HG02884 (cell line): ENCODE results near the gene COQ7.

Experiments used
- ATAC-seq: cut with Tn5 transposase; IDR thresholded peaks from one replicate; pipeline ENCODE4 v1.9.1; 2021; ENCODE audit warnings: mild to moderate bottlenecking, moderate library complexity; ENCODE audit not compliant: unreplicated experiment

The COQ7 gene

GRCh38 chr16:19085679-19086200 is 18.3 kb downstream of the COQ7 start:
- no peak for ATAC-seq

GRCh38 chr16:19086322-19087199 is 19.1 kb downstream of the COQ7 start:
- no peak for ATAC-seq

- ATAC-seq, result no peak
Observed at GRCh38 chr16:19088341-19088916, 21.0 kb downstream of the COQ7 start.

- no peak for ATAC-seq
Observed at GRCh38 chr16:19089410-19089955, 22.1 kb downstream of the COQ7 start.

GRCh38 chr16:19090916-19091315 is 23.5 kb downstream of the COQ7 start:
- no peak for ATAC-seq

GRCh38 chr16:19092653-19093410 is 25.4 kb downstream of the COQ7 start:
- no peak for ATAC-seq

- no peak for ATAC-seq
Observed at GRCh38 chr16:19093631-19094541, 26.5 kb downstream of the COQ7 start.

- ATAC-seq, result no peak
Observed at GRCh38 chr16:19094542-19095365, 27.3 kb downstream of the COQ7 start.

- ATAC-seq, result no peak
Observed at GRCh38 chr16:19095654-19096053, 28.2 kb downstream of the COQ7 start.

- ATAC-seq, result no peak
Observed at GRCh38 chr16:19098173-19098572, 30.8 kb downstream of the COQ7 start.

GRCh38 chr16:19102187-19102872 is 34.9 kb downstream of the COQ7 start:
- ATAC-seq, result no peak

GRCh38 chr16:19104607-19105006 is 37.2 kb downstream of the COQ7 start:
- no peak for ATAC-seq

- no peak for ATAC-seq
Observed at GRCh38 chr16:19105131-19105530, 37.7 kb downstream of the COQ7 start.

- no peak for ATAC-seq
Observed at GRCh38 chr16:19105891-19106624, 38.6 kb downstream of the COQ7 start.

GRCh38 chr16:19106625-19107020 is 39.2 kb downstream of the COQ7 start:
- no peak for ATAC-seq

GRCh38 chr16:19108409-19109287 is 41.2 kb downstream of the COQ7 start:
- ATAC-seq, result no peak

GRCh38 chr16:19109288-19109664 is 41.9 kb downstream of the COQ7 start:
- ATAC-seq, result no peak
